Measurements from ENCODE around the gene DHX57. TPM values are rescaled to one million over a fixed set of nuclear protein-coding genes. Genes with fewer than 3 reads are reported as not detected.

The DHX57 gene
- total and polyA plus RNA-seq, 2 experiments from 2014 or later = 13.3 to 32.9 TPM

DNA sequence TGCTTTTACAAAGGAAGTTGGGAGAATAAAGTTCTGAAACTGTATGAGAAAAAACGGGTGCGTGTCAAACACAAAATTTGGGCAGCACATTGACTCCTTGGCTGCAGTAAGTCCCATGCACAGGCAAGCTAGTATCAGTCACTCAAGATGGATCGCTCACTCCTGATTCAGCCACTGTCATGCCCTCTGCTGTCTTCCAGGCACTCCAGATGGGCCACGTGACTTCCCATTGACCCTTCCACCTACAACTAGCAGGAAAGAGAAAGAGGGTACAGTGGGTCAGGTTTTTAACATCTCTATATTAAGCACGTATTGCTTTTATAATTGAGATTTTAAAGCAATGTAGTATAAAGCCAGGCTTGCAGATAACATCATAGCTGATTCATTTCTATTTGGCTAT lies 22.5 kb upstream of the DHX57 start:
- Histone ChIP-seq H3K27ac (ENCODE audit: low read depth) (no peak overlapping the region), H3K4me1 (ENCODE audit: insufficient read depth) (no peaks in the 10 kb centered on the region), H3K36me3 (ENCODE audit: insufficient read depth) (no peaks in the 10 kb centered on the region), H3K9me2 (ENCODE audit: insufficient read depth) (no peaks in the 10 kb centered on the region), H3K4me3 (no peak overlapping the region), H3F3A (replicated peaks; ENCODE audit: low read depth) (no peaks in the 10 kb centered on the region), H4K20me1 (replicated peaks; ENCODE audit: insufficient read depth) (no peaks in the 10 kb centered on the region), H2AFZ (no peak overlapping the region), H3K27me3 (ENCODE audit: insufficient read depth) (no peaks in the 10 kb centered on the region), H3K79me2 (replicated peaks; ENCODE audit: insufficient read depth) (no peaks in the 10 kb centered on the region), H3K4me2 (no peak overlapping the region)
- H3K36me3 Mint-ChIP-seq (ENCODE audit: low read depth) = no peaks in the 10 kb centered on the region
- no peak for TF ChIP-seq NANOG (IDR thresholded peaks at IDR 0.05; ENCODE audit: borderline replicate concordance)
- TF ChIP-seq, protein P1, sequence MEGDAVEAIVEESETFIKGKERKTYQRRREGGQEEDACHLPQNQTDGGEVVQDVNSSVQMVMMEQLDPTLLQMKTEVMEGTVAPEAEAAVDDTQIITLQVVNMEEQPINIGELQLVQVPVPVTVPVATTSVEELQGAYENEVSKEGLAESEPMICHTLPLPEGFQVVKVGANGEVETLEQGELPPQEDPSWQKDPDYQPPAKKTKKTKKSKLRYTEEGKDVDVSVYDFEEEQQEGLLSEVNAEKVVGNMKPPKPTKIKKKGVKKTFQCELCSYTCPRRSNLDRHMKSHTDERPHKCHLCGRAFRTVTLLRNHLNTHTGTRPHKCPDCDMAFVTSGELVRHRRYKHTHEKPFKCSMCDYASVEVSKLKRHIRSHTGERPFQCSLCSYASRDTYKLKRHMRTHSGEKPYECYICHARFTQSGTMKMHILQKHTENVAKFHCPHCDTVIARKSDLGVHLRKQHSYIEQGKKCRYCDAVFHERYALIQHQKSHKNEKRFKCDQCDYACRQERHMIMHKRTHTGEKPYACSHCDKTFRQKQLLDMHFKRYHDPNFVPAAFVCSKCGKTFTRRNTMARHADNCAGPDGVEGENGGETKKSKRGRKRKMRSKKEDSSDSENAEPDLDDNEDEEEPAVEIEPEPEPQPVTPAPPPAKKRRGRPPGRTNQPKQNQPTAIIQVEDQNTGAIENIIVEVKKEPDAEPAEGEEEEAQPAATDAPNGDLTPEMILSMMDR (conservative IDR thresholded peaks at IDR 0.05; ENCODE audit: low read depth in 2 of 2) = 0 out of 4 replicates have a peak, but pooled peaks of 1 of the 2 experiments have one; percentile 0
- no peak overlapping the region for H3K4me3 Mint-ChIP-seq
- ATAC-seq (peak; percentile 72), DNase-seq (ENCODE audit: low spot score) (no peak)
- H3K9me3 Mint-ChIP-seq = no peaks in the 10 kb centered on the region
- H3K4me1 Mint-ChIP-seq = no peaks in the 10 kb centered on the region
- H3K27ac Mint-ChIP-seq = no peak overlapping the region
- no peaks in the 10 kb centered on the region for H3K27me3 Mint-ChIP-seq (ENCODE audit: insufficient read depth, low read depth, poor library complexity)

DNA sequence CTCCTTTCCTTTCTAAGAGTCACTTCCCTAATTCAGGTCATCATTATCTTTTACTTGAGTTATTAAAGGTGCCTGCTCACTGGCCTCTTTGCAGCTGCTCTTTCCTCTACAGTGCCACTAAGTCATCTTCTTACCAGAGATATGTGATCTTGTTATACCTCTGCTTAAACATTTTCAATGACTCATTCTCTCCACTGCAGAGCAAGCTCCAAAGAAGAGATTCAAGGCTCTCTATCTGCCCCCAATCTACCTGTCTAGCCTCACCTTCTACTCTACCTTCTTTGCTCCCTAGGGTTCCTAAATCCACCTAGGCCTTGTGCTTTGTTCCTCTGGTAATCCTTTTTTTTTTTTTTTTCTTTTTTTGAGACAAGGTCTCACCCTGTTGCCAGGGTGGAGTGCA lies 17.1 kb upstream of the DHX57 start:
- Histone ChIP-seq H3K36me3 (ENCODE audit: insufficient read depth) (no peaks in the 10 kb centered on the region), H4K20me1 (replicated peaks; ENCODE audit: insufficient read depth) (no peaks in the 10 kb centered on the region), H3K9me2 (ENCODE audit: insufficient read depth) (no peaks in the 10 kb centered on the region), H3K27ac (ENCODE audit: low read depth) (no peak overlapping the region), H3K27me3 (ENCODE audit: insufficient read depth) (no peaks in the 10 kb centered on the region), H3K4me2 (no peak overlapping the region), H3K4me3 (no peak overlapping the region), H3K79me2 (replicated peaks; ENCODE audit: insufficient read depth) (no peaks in the 10 kb centered on the region), H2AFZ (no peak overlapping the region; the same call in 1 of the 2 replicates), H3F3A (replicated peaks; ENCODE audit: low read depth) (no peaks in the 10 kb centered on the region), H3K4me1 (ENCODE audit: insufficient read depth) (peaks cover 5% of the 10 kb centered on the region; the same call in 1 of the 2 replicates)
- DNase-seq (ENCODE audit: low spot score) (no peak), ATAC-seq (peak; percentile 64)
- H3K4me3 Mint-ChIP-seq = no peak overlapping the region
- peaks cover 6% of the 10 kb centered on the region; the same call in 1 of the 3 replicates for H3K4me1 Mint-ChIP-seq
- TF ChIP-seq POLR2AphosphoS5 (IDR thresholded peaks at IDR 0.05; ENCODE audit: low read depth) (no peak), EZH2 (IDR thresholded peaks at IDR 0.05; ENCODE audit: low read depth, unreplicated experiment) (no peak), CREB1 (CRISPR knock-in tag; IDR thresholded peaks at IDR 0.05; ENCODE audit: low read depth) (no peak)
- TF ChIP-seq, protein P2, sequence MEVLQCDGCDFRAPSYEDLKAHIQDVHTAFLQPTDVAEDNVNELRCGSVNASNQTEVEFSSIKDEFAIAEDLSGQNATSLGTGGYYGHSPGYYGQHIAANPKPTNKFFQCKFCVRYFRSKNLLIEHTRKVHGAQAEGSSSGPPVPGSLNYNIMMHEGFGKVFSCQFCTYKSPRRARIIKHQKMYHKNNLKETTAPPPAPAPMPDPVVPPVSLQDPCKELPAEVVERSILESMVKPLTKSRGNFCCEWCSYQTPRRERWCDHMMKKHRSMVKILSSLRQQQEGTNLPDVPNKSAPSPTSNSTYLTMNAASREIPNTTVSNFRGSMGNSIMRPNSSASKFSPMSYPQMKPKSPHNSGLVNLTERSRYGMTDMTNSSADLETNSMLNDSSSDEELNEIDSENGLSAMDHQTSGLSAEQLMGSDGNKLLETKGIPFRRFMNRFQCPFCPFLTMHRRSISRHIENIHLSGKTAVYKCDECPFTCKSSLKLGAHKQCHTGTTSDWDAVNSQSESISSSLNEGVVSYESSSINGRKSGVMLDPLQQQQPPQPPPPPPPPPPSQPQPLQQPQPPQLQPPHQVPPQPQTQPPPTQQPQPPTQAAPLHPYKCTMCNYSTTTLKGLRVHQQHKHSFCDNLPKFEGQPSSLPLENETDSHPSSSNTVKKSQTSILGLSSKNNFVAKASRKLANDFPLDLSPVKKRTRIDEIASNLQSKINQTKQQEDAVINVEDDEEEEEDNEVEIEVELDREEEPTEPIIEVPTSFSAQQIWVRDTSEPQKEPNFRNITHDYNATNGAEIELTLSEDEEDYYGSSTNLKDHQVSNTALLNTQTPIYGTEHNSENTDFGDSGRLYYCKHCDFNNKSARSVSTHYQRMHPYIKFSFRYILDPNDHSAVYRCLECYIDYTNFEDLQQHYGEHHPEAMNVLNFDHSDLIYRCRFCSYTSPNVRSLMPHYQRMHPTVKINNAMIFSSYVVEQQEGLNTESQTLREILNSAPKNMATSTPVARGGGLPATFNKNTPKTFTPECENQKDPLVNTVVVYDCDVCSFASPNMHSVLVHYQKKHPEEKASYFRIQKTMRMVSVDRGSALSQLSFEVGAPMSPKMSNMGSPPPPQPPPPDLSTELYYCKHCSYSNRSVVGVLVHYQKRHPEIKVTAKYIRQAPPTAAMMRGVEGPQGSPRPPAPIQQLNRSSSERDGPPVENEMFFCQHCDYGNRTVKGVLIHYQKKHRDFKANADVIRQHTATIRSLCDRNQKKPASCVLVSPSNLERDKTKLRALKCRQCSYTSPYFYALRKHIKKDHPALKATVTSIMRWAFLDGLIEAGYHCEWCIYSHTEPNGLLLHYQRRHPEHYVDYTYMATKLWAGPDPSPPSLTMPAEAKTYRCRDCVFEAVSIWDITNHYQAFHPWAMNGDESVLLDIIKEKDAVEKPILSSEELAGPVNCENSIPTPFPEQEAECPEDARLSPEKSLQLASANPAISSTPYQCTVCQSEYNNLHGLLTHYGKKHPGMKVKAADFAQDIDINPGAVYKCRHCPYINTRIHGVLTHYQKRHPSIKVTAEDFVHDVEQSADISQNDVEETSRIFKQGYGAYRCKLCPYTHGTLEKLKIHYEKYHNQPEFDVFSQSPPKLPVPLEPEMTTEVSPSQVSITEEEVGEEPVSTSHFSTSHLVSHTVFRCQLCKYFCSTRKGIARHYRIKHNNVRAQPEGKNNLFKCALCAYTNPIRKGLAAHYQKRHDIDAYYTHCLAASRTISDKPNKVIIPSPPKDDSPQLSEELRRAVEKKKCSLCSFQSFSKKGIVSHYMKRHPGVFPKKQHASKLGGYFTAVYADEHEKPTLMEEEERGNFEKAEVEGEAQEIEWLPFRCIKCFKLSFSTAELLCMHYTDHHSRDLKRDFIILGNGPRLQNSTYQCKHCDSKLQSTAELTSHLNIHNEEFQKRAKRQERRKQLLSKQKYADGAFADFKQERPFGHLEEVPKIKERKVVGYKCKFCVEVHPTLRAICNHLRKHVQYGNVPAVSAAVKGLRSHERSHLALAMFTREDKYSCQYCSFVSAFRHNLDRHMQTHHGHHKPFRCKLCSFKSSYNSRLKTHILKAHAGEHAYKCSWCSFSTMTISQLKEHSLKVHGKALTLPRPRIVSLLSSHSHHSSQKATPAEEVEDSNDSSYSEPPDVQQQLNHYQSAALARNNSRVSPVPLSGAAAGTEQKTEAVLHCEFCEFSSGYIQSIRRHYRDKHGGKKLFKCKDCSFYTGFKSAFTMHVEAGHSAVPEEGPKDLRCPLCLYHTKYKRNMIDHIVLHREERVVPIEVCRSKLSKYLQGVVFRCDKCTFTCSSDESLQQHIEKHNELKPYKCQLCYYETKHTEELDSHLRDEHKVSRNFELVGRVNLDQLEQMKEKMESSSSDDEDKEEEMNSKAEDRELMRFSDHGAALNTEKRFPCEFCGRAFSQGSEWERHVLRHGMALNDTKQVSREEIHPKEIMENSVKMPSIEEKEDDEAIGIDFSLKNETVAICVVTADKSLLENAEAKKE (CRISPR knock-in tag; IDR thresholded peaks at IDR 0.05) = no peak
- TF ChIP-seq, protein P1 (conservative IDR thresholded peaks at IDR 0.05; ENCODE audit: low read depth in 2 of 2) = no peak
- H3K36me3 Mint-ChIP-seq (ENCODE audit: low read depth) = no peaks in the 10 kb centered on the region
- H3K27me3 Mint-ChIP-seq (ENCODE audit: insufficient read depth, low read depth, poor library complexity) = peaks cover 3% of the 10 kb centered on the region
- H3K27ac Mint-ChIP-seq = no peak overlapping the region; the same call in 1 of the 2 replicates
- H3K9me3 Mint-ChIP-seq = no peaks in the 10 kb centered on the region

Data from GM23338 (cell line).